CD4-positive, alpha-beta memory T cell (primary cell): ENCODE data around the gene GRAMD1C. TPM values are rescaled to one million over a fixed set of nuclear protein-coding genes. Genes with fewer than 3 reads are reported as not detected.

Source experiments
- CTCF ChIA-PET: fragments of 350-600 bp; sonication (Branson Sonifier 250); formaldehyde crosslinking; loops from one replicate; lab custom pipeline; 2021; ENCODE audit warnings: inconsistent platforms; ENCODE audit not compliant: partially characterized antibody; lab: Charles Lee
- POLR2A ChIA-PET: fragments of 350-600 bp; sonication (Branson Sonifier 250); formaldehyde crosslinking; loops from one replicate; lab custom pipeline; 2021; ENCODE audit not compliant: partially characterized antibody; lab: Charles Lee
- DNase-seq, 5 donors: peaks; one replicate each; pipeline versions ENCODE4 v3.0.0 to v3.0.0-alpha.2; 2020 to 2022; ENCODE audit warnings: mixed read lengths in 1 of 5
- H3K27ac ChIP-seq: one replicate; pipeline ENCODE4 v1.7.0; 2013; ENCODE audit warnings: low read depth, low read length
- H3K27me3 ChIP-seq: 2 replicates; pipeline ENCODE4 v1.7.0; 2013; ENCODE audit warnings: mild to moderate bottlenecking, low read length, moderate library complexity; ENCODE audit not compliant: insufficient read depth
- H3K36me3 ChIP-seq: 2 replicates; pipeline ENCODE4 v1.7.0; 2013; ENCODE audit warnings: mild to moderate bottlenecking, low read length, moderate library complexity; ENCODE audit not compliant: insufficient read depth
- H3K4me1 ChIP-seq: 2 replicates; pipeline ENCODE4 v1.7.0; 2013; ENCODE audit warnings: mild to moderate bottlenecking, low read length, moderate library complexity; ENCODE audit not compliant: insufficient read depth
- H3K4me3 ChIP-seq, 2 donors: one replicate each; pipeline ENCODE4 v1.7.0; 2013; ENCODE audit warnings: low read length in 2 of 2, mild to moderate bottlenecking in 1 of 2
- H3K9me3 ChIP-seq, 2 donors: one replicate each; pipeline ENCODE4 v1.7.0; 2013; ENCODE audit warnings: low read length in 2 of 2, control low read depth in 1 of 2; ENCODE audit not compliant: control insufficient read depth in 1 of 2
- H3K27ac Mint-ChIP-seq, 7 donors: one replicate each; pipeline ENCODE4 v1.8.0; 2020 to 2021; ENCODE audit warnings: mixed read lengths in 7 of 7, mild to moderate bottlenecking in 6 of 7, inconsistent platforms in 3 of 7, moderate library complexity in 3 of 7
- H3K27me3 Mint-ChIP-seq, 2 donors: one replicate each; pipeline ENCODE4 v1.8.0; 2020 to 2021; ENCODE audit warnings: mixed read lengths in 2 of 2
- H3K36me3 Mint-ChIP-seq, 2 donors: one replicate each; pipeline ENCODE4 v1.8.0; 2020 to 2021; ENCODE audit warnings: mixed read lengths in 2 of 2, inconsistent platforms in 1 of 2, mild to moderate bottlenecking in 1 of 2
- H3K4me1 Mint-ChIP-seq, 4 donors: one replicate each; pipeline ENCODE4 v1.8.0; 2020 to 2021; ENCODE audit warnings: mixed read lengths in 4 of 4, mild to moderate bottlenecking in 1 of 4
- H3K4me3 Mint-ChIP-seq, 8 donors: one replicate each; pipeline ENCODE4 v1.8.0; 2020 to 2021; ENCODE audit warnings: mixed read lengths in 8 of 8, mild to moderate bottlenecking in 7 of 8, moderate library complexity in 6 of 8, inconsistent platforms in 3 of 8
- H3K9me3 Mint-ChIP-seq, 8 donors: one replicate each; pipeline ENCODE4 v1.8.0; 2020 to 2021; ENCODE audit warnings: mixed read lengths in 8 of 8, mild to moderate bottlenecking in 5 of 8, inconsistent platforms in 3 of 8, moderate library complexity in 1 of 8
- intact Hi-C: fragments of 100-400 bp; cut with micrococcal nuclease; formaldehyde crosslinking; loops from one replicate; pipeline ENCODE4 v1.15.1; 2023
- polyA plus RNA-seq, 2 donors: library from polyadenylated mRNA; unstranded; fragments of 300-500 nt; fragmentation: Illumina TruSeq; gene quantifications; one replicate each; pipeline ENCODE4 v1.2.3, GENCODE V29; 2021
- total RNA-seq, 2 experiments: library from RNA; stranded (reverse); gene quantifications; one replicate each; pipeline ENCODE4 v1.2.3, GENCODE V29; 2021

Gene GRAMD1C
- total and polyA plus RNA-seq, 4 experiments from 2014 or later: 0.45 to 2.8 (median 2.6) TPM; not detected in 1

DNA sequence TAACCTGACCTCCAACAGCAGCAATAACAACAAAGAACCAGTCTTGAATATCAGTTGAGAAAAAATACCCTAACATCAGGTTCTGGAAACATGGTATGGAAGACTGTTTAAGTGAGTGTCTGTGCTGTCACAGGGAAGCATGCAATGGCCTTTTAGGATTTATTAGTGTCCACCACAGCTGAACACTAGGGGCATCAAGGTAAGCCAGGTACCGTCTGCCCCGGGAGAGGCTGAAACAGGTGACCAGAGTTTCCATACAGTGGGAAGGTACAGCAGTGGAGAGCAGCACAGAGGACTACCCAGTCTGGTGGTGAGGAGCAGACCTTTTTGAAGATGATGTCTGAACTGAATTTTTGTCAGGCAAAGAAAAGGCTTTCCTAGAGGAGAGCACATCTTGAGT lies 127.6 kb downstream of the GRAMD1C start:
- intact Hi-C loops: no loop called here
- H3K9me3 ChIP-seq: no peaks in the 10 kb centered on the region
- no peak overlapping the region for H3K4me3 ChIP-seq
- DNase-seq: no peak
- H3K27ac ChIP-seq: no peak overlapping the region
- H3K27me3 ChIP-seq: no peaks in the 10 kb centered on the region
- CTCF ChIA-PET: no interaction called here
- Mint-ChIP-seq H3K9me3 (peaks cover 0 to 8% (median under 1%) of the 10 kb centered on the region in 8 donors), H3K36me3 (peaks cover 7 to 18% of the 10 kb centered on the region in 2 donors), H3K27ac (no peak overlapping the region), H3K4me1 (peaks cover 3 to 10% (median 6%) of the 10 kb centered on the region in 4 donors), H3K27me3 (no peaks in the 10 kb centered on the region), H3K4me3 (no peak overlapping the region)
- POLR2A ChIA-PET: no interaction called here
- no peaks in the 10 kb centered on the region for H3K36me3 ChIP-seq
- no peaks in the 10 kb centered on the region for H3K4me1 ChIP-seq

DNA sequence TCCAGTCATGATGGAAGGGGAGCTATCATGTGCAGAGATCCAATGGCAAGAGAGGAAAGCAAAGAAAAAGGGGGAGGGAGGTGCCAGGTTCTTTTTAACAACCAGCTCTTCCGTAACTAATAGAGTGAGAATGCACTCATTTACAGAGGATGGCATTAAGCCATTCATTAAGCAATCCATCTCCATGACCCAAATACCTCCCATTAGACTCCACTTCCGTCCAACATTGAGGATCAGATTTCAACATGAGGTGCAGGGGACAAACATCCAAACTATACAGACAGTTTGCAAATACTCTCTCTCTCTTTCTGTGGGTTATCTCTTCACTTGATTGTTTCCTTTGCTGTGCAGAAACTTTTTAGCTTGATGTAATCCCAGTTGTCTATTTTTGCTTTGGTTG lies 130.4 kb downstream of the GRAMD1C start:
- peaks cover 3 to 10% (median 4%) of the 10 kb centered on the region in 4 donors for H3K4me1 Mint-ChIP-seq
- H3K4me1 ChIP-seq: no peaks in the 10 kb centered on the region
- no peak overlapping the region for H3K4me3 ChIP-seq
- H3K36me3 ChIP-seq: no peaks in the 10 kb centered on the region
- H3K4me3 Mint-ChIP-seq: no peak overlapping the region
- peaks cover 0 to 4% of the 10 kb centered on the region in 2 donors for H3K9me3 ChIP-seq
- no peak for DNase-seq
- peaks cover 2 to 33% (median 25%) of the 10 kb centered on the region in 8 donors for H3K9me3 Mint-ChIP-seq
- CTCF ChIA-PET: no interaction called here
- POLR2A ChIA-PET: no interaction called here
- H3K27me3 Mint-ChIP-seq: no peaks in the 10 kb centered on the region
- H3K27ac Mint-ChIP-seq: no peak overlapping the region
- no peak overlapping the region for H3K27ac ChIP-seq
- peaks cover 25 to 42% of the 10 kb centered on the region in 2 donors for H3K36me3 Mint-ChIP-seq
- intact Hi-C loops: no loop called here
- H3K27me3 ChIP-seq: no peaks in the 10 kb centered on the region

DNA sequence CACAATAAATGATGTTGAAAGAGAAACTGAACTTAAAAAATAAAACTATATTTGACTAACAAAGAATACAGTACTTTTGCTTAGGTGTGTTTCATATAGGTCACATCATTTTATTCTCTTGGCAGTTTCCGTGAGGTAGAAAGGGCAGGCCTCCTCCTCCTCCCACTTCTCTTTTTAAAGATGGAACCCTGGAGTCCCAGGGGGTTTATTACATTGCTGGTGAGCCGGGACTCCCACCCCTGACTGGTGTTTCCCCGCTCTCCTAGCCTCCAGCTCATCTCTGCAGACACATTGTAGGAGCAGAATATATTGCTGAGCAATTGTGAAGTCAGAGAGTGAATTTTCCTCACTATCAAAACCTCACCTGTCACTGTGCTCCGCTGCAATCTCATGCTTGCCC lies 139.2 kb downstream of the GRAMD1C start:
- H3K27me3 ChIP-seq: no peaks in the 10 kb centered on the region
- H3K4me3 Mint-ChIP-seq: no peak overlapping the region
- intact Hi-C loops: no loop called here
- no peak overlapping the region for H3K4me3 ChIP-seq
- peaks cover 0 to 3% of the 10 kb centered on the region in 2 donors for H3K9me3 ChIP-seq
- H3K36me3 Mint-ChIP-seq: peaks cover 49 to 79% of the 10 kb centered on the region in 2 donors
- no peaks in the 10 kb centered on the region for H3K27me3 Mint-ChIP-seq
- no peaks in the 10 kb centered on the region for H3K4me1 Mint-ChIP-seq
- DNase-seq: no peak
- CTCF ChIA-PET: no interaction called here
- no peak overlapping the region for H3K27ac Mint-ChIP-seq
- H3K36me3 ChIP-seq: no peaks in the 10 kb centered on the region
- peaks cover 2 to 22% (median 20%) of the 10 kb centered on the region in 8 donors for H3K9me3 Mint-ChIP-seq
- no peak overlapping the region for H3K27ac ChIP-seq
- no peaks in the 10 kb centered on the region for H3K4me1 ChIP-seq
- POLR2A ChIA-PET: no interaction called here

DNA sequence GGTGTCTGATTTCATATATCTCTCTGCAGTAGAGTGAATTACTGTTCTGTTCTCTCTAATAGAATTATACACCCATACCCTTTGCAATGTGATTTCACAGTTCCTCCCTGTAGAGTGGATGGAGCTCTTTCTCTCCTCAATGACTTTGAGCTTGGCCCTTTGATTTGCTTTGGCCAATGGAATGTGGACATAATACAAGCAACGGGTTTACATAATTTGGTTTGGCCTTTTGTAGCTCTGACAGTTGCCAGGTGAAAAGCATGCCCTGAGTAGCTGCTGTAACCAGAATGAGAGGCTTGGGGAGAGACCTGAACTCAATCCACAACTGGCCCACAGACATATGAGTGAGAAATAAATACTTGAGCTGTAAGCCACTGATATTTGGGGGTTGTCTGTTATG lies 141.3 kb downstream of the GRAMD1C start:
- ChIA-PET CTCF (interaction anchor here (0.6 kb wide), 1 partner anchor 308 kb away, joined by 3 read pairs; no protein-coding TSS in a partner anchor), POLR2A (no interaction called here)
- peaks cover 0 to 4% (median 1%) of the 10 kb centered on the region in 4 donors for H3K4me1 Mint-ChIP-seq

DNA sequence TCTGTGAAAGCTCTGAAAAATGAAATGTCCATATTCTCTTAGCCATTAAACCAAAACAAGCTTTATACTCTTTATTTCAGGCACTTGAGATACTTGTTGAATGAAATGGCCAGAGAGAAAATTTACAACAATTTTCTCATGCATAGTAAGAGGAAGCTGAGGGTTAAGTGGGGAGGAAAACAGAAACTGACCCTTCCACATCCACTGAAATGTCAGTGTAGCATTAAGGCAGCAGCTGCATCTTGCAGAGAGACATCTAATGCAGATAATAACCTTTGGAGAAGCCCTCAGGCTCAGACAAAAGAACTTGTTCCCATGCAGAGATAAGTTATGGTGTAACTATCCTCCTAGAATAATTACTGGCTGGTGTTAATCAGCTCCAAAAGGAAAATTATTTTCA lies 143.2 kb downstream of the GRAMD1C start:
- Histone ChIP-seq H3K27ac (no peak overlapping the region), H3K4me1 (peaks cover 4% of the 10 kb centered on the region), H3K36me3 (no peaks in the 10 kb centered on the region), H3K27me3 (no peaks in the 10 kb centered on the region), H3K9me3 (no peaks in the 10 kb centered on the region), H3K4me3 (no peak overlapping the region)
- intact Hi-C loops: no loop called here
- POLR2A ChIA-PET: no interaction called here
- Mint-ChIP-seq H3K36me3 (peaks cover 43 to 79% of the 10 kb centered on the region in 2 donors), H3K27ac (no peak overlapping the region), H3K27me3 (no peaks in the 10 kb centered on the region), H3K9me3 (peaks cover 0 to 3% (median 0%) of the 10 kb centered on the region in 8 donors), H3K4me1 (peaks cover 4 to 16% (median 8%) of the 10 kb centered on the region in 4 donors), H3K4me3 (no peak overlapping the region)
- CTCF ChIA-PET: no interaction called here
- no peak for DNase-seq

More for the DNA sequence above, 141.3 kb downstream of the GRAMD1C start:
- H3K9me3 ChIP-seq: no peaks in the 10 kb centered on the region
- no peaks in the 10 kb centered on the region for H3K27me3 Mint-ChIP-seq
- DNase-seq: no peak
- H3K36me3 Mint-ChIP-seq: peaks cover 37 to 79% of the 10 kb centered on the region in 2 donors
- H3K4me3 Mint-ChIP-seq: no peak overlapping the region
- H3K27me3 ChIP-seq: no peaks in the 10 kb centered on the region
- H3K4me3 ChIP-seq: no peak overlapping the region
- H3K36me3 ChIP-seq: no peaks in the 10 kb centered on the region
- H3K9me3 Mint-ChIP-seq: peaks cover 0 to 1% (median under 1%) of the 10 kb centered on the region in 8 donors
- intact Hi-C loops: no loop called here
- H3K27ac Mint-ChIP-seq: no peak overlapping the region
- H3K4me1 ChIP-seq: no peaks in the 10 kb centered on the region
- no peak overlapping the region for H3K27ac ChIP-seq

DNA sequence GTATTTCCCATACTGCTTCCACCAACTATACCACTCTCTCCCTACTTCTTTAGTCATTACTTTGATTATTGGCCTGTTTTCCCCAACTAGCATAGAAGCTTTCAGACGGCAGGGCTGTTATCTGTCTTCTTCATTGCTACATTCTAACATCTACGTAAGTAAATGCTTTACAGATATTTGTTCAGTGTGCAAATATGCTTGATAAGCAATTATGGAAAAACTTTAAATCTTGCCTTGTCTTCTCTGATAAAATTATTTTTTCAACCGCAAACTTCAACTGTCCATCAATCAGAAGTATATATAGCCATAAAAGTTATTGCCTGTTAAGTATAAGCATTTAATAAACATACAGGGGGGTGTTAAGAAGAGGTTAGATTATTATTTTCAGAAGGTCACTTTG lies 145.0 kb downstream of the GRAMD1C start:
- Mint-ChIP-seq H3K27me3 (no peaks in the 10 kb centered on the region), H3K36me3 (peaks cover 36 to 68% of the 10 kb centered on the region in 2 donors), H3K4me1 (peaks cover 4 to 16% (median 8%) of the 10 kb centered on the region in 4 donors), H3K4me3 (no peak overlapping the region), H3K9me3 (peaks cover 0 to 3% (median 0%) of the 10 kb centered on the region in 8 donors), H3K27ac (no peak overlapping the region)
- ChIA-PET POLR2A (no interaction called here), CTCF (no interaction called here)
- Histone ChIP-seq H3K27me3 (no peaks in the 10 kb centered on the region), H3K4me1 (peaks cover 4% of the 10 kb centered on the region), H3K36me3 (no peaks in the 10 kb centered on the region), H3K4me3 (no peak overlapping the region), H3K9me3 (no peaks in the 10 kb centered on the region), H3K27ac (no peak overlapping the region)
- DNase-seq: no peak
- intact Hi-C loops: no loop called here

DNA sequence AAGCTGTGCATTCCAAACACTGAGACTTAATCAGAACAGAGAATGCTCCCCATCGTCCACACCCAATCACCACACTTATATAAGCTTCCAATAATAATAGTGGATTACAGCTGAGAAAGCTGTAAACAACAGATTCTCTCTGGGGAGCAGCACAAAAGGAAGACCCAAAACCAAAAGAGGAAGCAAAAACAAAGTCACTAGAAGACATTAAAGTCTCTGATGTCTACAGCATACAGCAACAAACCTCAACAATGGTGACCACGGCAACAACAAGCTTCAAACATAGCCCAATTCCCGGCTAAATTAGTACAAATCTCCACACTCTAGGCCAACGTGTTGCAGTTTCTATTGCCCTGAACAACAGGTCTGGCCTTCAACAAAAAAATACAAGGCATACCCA lies 147.0 kb downstream of the GRAMD1C start:
- Mint-ChIP-seq H3K27me3 (no peaks in the 10 kb centered on the region), H3K4me1 (peaks cover 4 to 16% (median 8%) of the 10 kb centered on the region in 4 donors), H3K27ac (peak overlapping the region in 6 of 7 donors; percentile 49 to 74 (median 68)), H3K9me3 (peaks cover 0 to 3% (median 0%) of the 10 kb centered on the region in 8 donors), H3K36me3 (peaks cover 26 to 53% of the 10 kb centered on the region in 2 donors), H3K4me3 (peak overlapping the region in 3 of 8 donors; percentile 2 to 38 (median 7))
- no peak overlapping the region for H3K4me3 ChIP-seq
- no peaks in the 10 kb centered on the region for H3K9me3 ChIP-seq
- H3K4me1 ChIP-seq: peaks cover 4% of the 10 kb centered on the region
- CTCF ChIA-PET: no interaction called here
- no peak overlapping the region for H3K27ac ChIP-seq
- no peaks in the 10 kb centered on the region for H3K36me3 ChIP-seq
- intact Hi-C loops: no loop called here
- DNase-seq: peak in 4 of 5 donors; percentile 19 to 42 (median 26)
- H3K27me3 ChIP-seq: no peaks in the 10 kb centered on the region
- POLR2A ChIA-PET: no interaction called here
